ENCODE measurements around the gene EXOC6.
"Not testable (repeated sequence)": the region's sequence is repeated elsewhere in the genome, so short reads cannot be mapped to it uniquely, and the experiment has no call there.

Gene EXOC6

GRCh38 chr10:93090619-93091018 is 242.3 kb downstream of the EXOC6 start:
- no peak for DNase-seq (ENCODE audit: low spot score in 2 of 2)
- H3K9me3 ChIP-seq, result no peaks in the 10 kb centered on the region
- peaks cover 17% of the 10 kb centered on the region for H3K4me1 ChIP-seq
- no peaks in the 10 kb centered on the region for H3K36me3 ChIP-seq (replicated peaks)
- no peaks in the 10 kb centered on the region for H3K27me3 ChIP-seq (ENCODE audit: low read depth)
- in situ Hi-C loops (cut with MboI; ENCODE audit: low sequenced_read_pairs), result loop anchor here (25.0 kb wide), 1 partner anchor 397 kb away; the partner anchor contains the start of genes CEP55 and MYOF
- H3K4me3 ChIP-seq, result no peak overlapping the region

GRCh38 chr10:93091960-93092359 is 243.6 kb downstream of the EXOC6 start:
- Histone ChIP-seq H3K4me3 (no peak overlapping the region), H3K36me3 (replicated peaks) (no peaks in the 10 kb centered on the region), H3K27me3 (ENCODE audit: low read depth) (no peaks in the 10 kb centered on the region), H3K9me3 (no peaks in the 10 kb centered on the region), H3K4me1 (peaks cover 17% of the 10 kb centered on the region)
- in situ Hi-C loops (cut with MboI; ENCODE audit: low sequenced_read_pairs), result loop anchor here (25.0 kb wide), 1 partner anchor 395 kb away; the partner anchor contains the start of genes CEP55 and MYOF
- no peak for DNase-seq (ENCODE audit: low spot score in 2 of 2)

- no peak for DNase-seq (ENCODE audit: low spot score in 2 of 2)
- H3K9me3 ChIP-seq, result no peaks in the 10 kb centered on the region
- no peak overlapping the region for H3K4me3 ChIP-seq
- no peaks in the 10 kb centered on the region for H3K36me3 ChIP-seq (replicated peaks)
- no peaks in the 10 kb centered on the region for H3K4me1 ChIP-seq
- H3K27me3 ChIP-seq (ENCODE audit: low read depth), result no peaks in the 10 kb centered on the region
- in situ Hi-C loops (cut with MboI; ENCODE audit: low sequenced_read_pairs), result loop anchor here (25.0 kb wide), 1 partner anchor 392 kb away; the partner anchor contains the start of genes CEP55 and MYOF
Observed at GRCh38 chr10:93095225-93095624, 246.9 kb downstream of the EXOC6 start.

GRCh38 chr10:93096901-93097300 is 248.6 kb downstream of the EXOC6 start:
- in situ Hi-C loops (cut with MboI; ENCODE audit: low sequenced_read_pairs), result loop anchor here (25.0 kb wide), 1 partner anchor 390 kb away; the partner anchor contains the start of genes CEP55 and MYOF
- no peaks in the 10 kb centered on the region for H3K4me1 ChIP-seq
- H3K4me3 ChIP-seq, result no peak overlapping the region
- H3K9me3 ChIP-seq, result no peaks in the 10 kb centered on the region
- no peaks in the 10 kb centered on the region for H3K27me3 ChIP-seq (ENCODE audit: low read depth)
- H3K36me3 ChIP-seq (replicated peaks), result no peaks in the 10 kb centered on the region
- DNase-seq (ENCODE audit: low spot score in 2 of 2), result no peak

- no peak for DNase-seq (ENCODE audit: low spot score in 2 of 2)
- H3K36me3 ChIP-seq (replicated peaks), result no peaks in the 10 kb centered on the region
- in situ Hi-C loops (cut with MboI; ENCODE audit: low sequenced_read_pairs), result loop anchor here (25.0 kb wide), 1 partner anchor 390 kb away; the partner anchor contains the start of genes CEP55 and MYOF
- H3K4me3 ChIP-seq, result no peak overlapping the region
- no peaks in the 10 kb centered on the region for H3K9me3 ChIP-seq
- no peaks in the 10 kb centered on the region for H3K27me3 ChIP-seq (ENCODE audit: low read depth)
- no peaks in the 10 kb centered on the region for H3K4me1 ChIP-seq
Observed at GRCh38 chr10:93097386-93097785, 249.1 kb downstream of the EXOC6 start.

GRCh38 chr10:93098816-93099215 is 250.5 kb downstream of the EXOC6 start:
- peaks cover 1% of the 10 kb centered on the region; the same call in 1 of the 2 replicates for H3K9me3 ChIP-seq
- in situ Hi-C loops (cut with MboI; ENCODE audit: low sequenced_read_pairs), result loop anchor here (25.0 kb wide), 1 partner anchor 388 kb away; the partner anchor contains the start of genes CEP55 and MYOF
- H3K4me3 ChIP-seq, result no peak overlapping the region
- H3K36me3 ChIP-seq (replicated peaks), result no peaks in the 10 kb centered on the region
- no peaks in the 10 kb centered on the region for H3K27me3 ChIP-seq (ENCODE audit: low read depth)
- no peaks in the 10 kb centered on the region for H3K4me1 ChIP-seq
- DNase-seq (ENCODE audit: low spot score in 2 of 2), result no peak

- Histone ChIP-seq H3K4me3 (no peak overlapping the region), H3K36me3 (replicated peaks) (no peaks in the 10 kb centered on the region), H3K27me3 (ENCODE audit: low read depth) (no peaks in the 10 kb centered on the region), H3K9me3 (peaks cover 4% of the 10 kb centered on the region; the same call in 1 of the 2 replicates), H3K4me1 (no peaks in the 10 kb centered on the region)
- no peak for DNase-seq (ENCODE audit: low spot score in 2 of 2)
- in situ Hi-C loops (cut with MboI; ENCODE audit: low sequenced_read_pairs), result loop anchor here (25.0 kb wide), 1 partner anchor 388 kb away; the partner anchor contains the start of genes CEP55 and MYOF
Observed at GRCh38 chr10:93099670-93100069, 251.3 kb downstream of the EXOC6 start.

GRCh38 chr10:93101148-93101547 is 252.8 kb downstream of the EXOC6 start:
- in situ Hi-C loops (cut with MboI; ENCODE audit: low sequenced_read_pairs); H3K27me3 ChIP-seq (ENCODE audit: low read depth); DNase-seq (ENCODE audit: low spot score in 2 of 2); H3K9me3 ChIP-seq; H3K36me3 ChIP-seq (replicated peaks); H3K4me1 ChIP-seq; H3K4me3 ChIP-seq: not testable (repeated sequence)

- no peak for DNase-seq (ENCODE audit: low spot score in 2 of 2)
- Histone ChIP-seq H3K27me3 (ENCODE audit: low read depth) (no peaks in the 10 kb centered on the region), H3K36me3 (replicated peaks) (no peaks in the 10 kb centered on the region), H3K4me3 (no peak overlapping the region), H3K9me3 (peaks cover 4% of the 10 kb centered on the region; the same call in 1 of the 2 replicates), H3K4me1 (no peaks in the 10 kb centered on the region)
- in situ Hi-C loops (cut with MboI; ENCODE audit: low sequenced_read_pairs), result no loop called here
Observed at GRCh38 chr10:93103953-93104352, 255.6 kb downstream of the EXOC6 start.

GRCh38 chr10:93106631-93107072 is 258.3 kb downstream of the EXOC6 start:
- DNase-seq (ENCODE audit: low spot score in 2 of 2), result no peak
- Histone ChIP-seq H3K36me3 (replicated peaks) (no peaks in the 10 kb centered on the region), H3K9me3 (peaks cover 4% of the 10 kb centered on the region; the same call in 1 of the 2 replicates), H3K4me3 (no peak overlapping the region), H3K27me3 (ENCODE audit: low read depth) (no peaks in the 10 kb centered on the region), H3K4me1 (no peaks in the 10 kb centered on the region)
- in situ Hi-C loops (cut with MboI; ENCODE audit: low sequenced_read_pairs), result no loop called here
